Measurements from ENCODE around the gene INTS11. TPM values are rescaled to one million over a fixed set of nuclear protein-coding genes. Genes with fewer than 3 reads are reported as not detected.
A peak's percentile ranks its signal among the peaks of the same experiment; 100 is the strongest.

The INTS11 gene
- polyA plus RNA-seq, 3 donors = 46.2 to 154 (median 49.6) TPM

DNA sequence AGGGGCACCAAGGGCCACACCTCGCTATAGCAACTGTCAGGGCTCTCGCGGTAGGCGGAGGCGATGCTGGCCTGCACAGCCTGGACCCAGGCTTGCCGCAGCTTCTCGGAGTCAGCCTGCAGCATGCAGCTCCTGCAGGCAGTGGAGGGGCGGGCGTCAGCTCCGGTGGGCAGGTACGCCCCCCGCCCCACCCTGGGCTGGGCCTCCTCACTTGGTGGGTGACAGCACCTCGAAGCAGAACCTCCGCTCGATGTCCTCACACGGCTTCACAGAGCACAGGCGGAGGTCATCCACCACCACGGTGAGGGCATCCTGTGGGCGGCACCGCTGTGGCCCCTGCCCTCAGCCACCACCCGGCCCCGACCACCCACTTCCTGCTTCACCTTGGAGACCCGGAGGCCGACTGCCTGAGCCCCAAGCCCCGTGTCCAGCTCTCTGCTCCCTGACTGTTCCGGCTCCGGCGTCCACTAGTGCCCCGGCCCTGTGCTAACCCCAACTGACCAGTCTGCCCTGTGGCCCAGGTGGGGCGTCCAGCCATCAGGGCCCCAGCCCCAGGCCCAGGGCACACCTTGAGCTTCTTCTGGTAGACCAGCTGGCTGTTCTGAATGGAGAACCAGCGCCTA lies 26.5 kb downstream of the INTS11 start:
- Mint-ChIP-seq H3K27me3 (ENCODE audit: low read depth in 3 of 3) (peaks cover 0 to 2% (median 1%) of the 10 kb centered on the region in 3 donors), H3K9me3 (peaks cover 0 to 2% (median 0%) of the 10 kb centered on the region in 7 donors), H3K4me1 (no peaks in the 10 kb centered on the region), H3K27ac (peak overlapping the region in 1 of 7 donors; percentile 70), H3K4me3 (no peak overlapping the region), H3K36me3 (peaks cover 2 to 26% of the 10 kb centered on the region in 2 donors)
- 95% methylated on average over 23 of the region's 31 CpGs for WGBS (ENCODE audit: insufficient coverage)
- Histone ChIP-seq H3K27me3 (ENCODE audit: control insufficient read depth in 2 of 2, insufficient read depth in 2 of 2, low read length in 2 of 2) (no peaks in the 10 kb centered on the region), H3K4me1 (ENCODE audit: control insufficient read depth in 1 of 2, insufficient read depth in 2 of 2, low read length in 2 of 2) (no peaks in the 10 kb centered on the region), H3K79me2 (ENCODE audit: insufficient read depth, low read length) (peaks cover 5% of the 10 kb centered on the region), H3K9me3 (replicated peaks in 1 of 2; ENCODE audit: control insufficient read depth in 1 of 2, insufficient read depth in 1 of 2, low read length in 2 of 2) (no peaks in the 10 kb centered on the region), H3K4me3 (replicated peaks in 1 of 3; ENCODE audit: low read depth in 2 of 3, low read length in 3 of 3) (no peak overlapping the region), H3K9ac (ENCODE audit: insufficient read depth, low read length, poor library complexity, severe bottlenecking) (no peak overlapping the region), H4K20me1 (ENCODE audit: insufficient read depth, low read length) (peaks cover 17% of the 10 kb centered on the region), H3K27ac (ENCODE audit: low read depth in 1 of 2, low read length in 2 of 2) (no peak overlapping the region), H2AFZ (ENCODE audit: insufficient read depth, low read depth, low read length, poor library complexity, severe bottlenecking) (no peak overlapping the region), H3K4me2 (replicated peaks; ENCODE audit: extremely low read depth, low read length, poor library complexity, severe bottlenecking) (no peak overlapping the region), H3K36me3 (replicated peaks in 1 of 2; ENCODE audit: control insufficient read depth in 1 of 2, insufficient read depth in 2 of 2, low read length in 2 of 2) (peaks cover 25 to 38% of the 10 kb centered on the region in 2 donors)
- intact Hi-C loops (cut with micrococcal nuclease) = no loop called here
- TF ChIP-seq, protein P1, sequence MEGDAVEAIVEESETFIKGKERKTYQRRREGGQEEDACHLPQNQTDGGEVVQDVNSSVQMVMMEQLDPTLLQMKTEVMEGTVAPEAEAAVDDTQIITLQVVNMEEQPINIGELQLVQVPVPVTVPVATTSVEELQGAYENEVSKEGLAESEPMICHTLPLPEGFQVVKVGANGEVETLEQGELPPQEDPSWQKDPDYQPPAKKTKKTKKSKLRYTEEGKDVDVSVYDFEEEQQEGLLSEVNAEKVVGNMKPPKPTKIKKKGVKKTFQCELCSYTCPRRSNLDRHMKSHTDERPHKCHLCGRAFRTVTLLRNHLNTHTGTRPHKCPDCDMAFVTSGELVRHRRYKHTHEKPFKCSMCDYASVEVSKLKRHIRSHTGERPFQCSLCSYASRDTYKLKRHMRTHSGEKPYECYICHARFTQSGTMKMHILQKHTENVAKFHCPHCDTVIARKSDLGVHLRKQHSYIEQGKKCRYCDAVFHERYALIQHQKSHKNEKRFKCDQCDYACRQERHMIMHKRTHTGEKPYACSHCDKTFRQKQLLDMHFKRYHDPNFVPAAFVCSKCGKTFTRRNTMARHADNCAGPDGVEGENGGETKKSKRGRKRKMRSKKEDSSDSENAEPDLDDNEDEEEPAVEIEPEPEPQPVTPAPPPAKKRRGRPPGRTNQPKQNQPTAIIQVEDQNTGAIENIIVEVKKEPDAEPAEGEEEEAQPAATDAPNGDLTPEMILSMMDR (IDR thresholded peaks at IDR 0.05) = no peak
- no peak for DNase-seq

DNA sequence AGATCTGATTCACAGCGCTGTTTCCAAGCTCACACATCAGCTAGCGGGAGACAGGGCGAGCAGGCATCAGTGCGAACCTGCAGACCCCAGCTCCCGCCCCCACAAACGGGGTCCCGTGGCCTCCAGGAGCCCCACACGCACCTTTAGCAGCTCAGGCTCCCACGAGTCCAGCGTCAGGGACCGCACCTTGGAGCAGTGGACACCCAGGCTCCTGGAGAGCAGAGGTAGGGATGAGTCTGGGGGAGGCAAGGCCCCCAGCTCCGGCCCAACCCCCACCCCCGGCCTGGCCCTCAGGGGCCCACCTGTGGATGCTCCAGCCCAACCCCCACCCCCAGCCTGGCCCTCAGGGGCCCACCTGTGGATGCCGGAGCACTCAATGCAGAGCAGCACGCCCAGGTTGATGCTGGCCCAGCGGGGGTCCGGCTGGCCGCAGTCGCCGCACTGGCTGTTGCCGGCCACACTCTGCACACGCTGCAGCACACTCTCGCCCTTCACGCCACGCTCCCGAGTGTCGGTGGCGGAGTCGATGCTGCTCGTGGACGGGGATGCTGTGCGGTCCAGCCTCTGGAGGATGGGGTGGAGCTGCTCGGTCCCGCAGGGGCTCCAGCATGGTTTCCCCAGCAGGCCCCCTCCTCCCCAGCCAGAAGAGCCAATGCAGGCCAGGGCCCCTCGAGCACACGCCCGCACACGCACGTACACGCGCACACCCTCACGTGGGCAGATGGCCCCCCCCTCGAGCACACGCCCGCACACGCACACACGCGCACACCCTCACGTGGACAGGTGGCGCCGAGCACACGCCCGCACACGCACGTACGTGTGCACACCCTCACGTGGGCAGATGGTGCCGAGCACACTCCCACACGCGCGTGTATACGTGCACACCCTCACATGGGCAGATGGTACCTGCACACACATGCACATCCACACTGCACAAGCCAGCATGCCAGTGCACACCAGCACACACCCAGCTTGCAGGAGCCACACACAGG lies 28.1 kb downstream of the INTS11 start:
- Histone ChIP-seq H3K36me3 (replicated peaks in 1 of 2; ENCODE audit: control insufficient read depth in 1 of 2, insufficient read depth in 2 of 2, low read length in 2 of 2) (peaks cover 25 to 39% of the 10 kb centered on the region in 2 donors), H3K27me3 (ENCODE audit: control insufficient read depth in 2 of 2, insufficient read depth in 2 of 2, low read length in 2 of 2) (no peaks in the 10 kb centered on the region), H3K4me3 (replicated peaks in 1 of 3; ENCODE audit: low read depth in 2 of 3, low read length in 3 of 3) (no peak overlapping the region), H3K9me3 (replicated peaks in 1 of 2; ENCODE audit: control insufficient read depth in 1 of 2, insufficient read depth in 1 of 2, low read length in 2 of 2) (no peaks in the 10 kb centered on the region), H3K4me1 (ENCODE audit: control insufficient read depth in 1 of 2, insufficient read depth in 2 of 2, low read length in 2 of 2) (no peaks in the 10 kb centered on the region), H3K27ac (ENCODE audit: low read depth in 1 of 2, low read length in 2 of 2) (no peak overlapping the region), H2AFZ (ENCODE audit: insufficient read depth, low read depth, low read length, poor library complexity, severe bottlenecking) (no peak overlapping the region), H3K9ac (ENCODE audit: insufficient read depth, low read length, poor library complexity, severe bottlenecking) (no peak overlapping the region), H3K4me2 (replicated peaks; ENCODE audit: extremely low read depth, low read length, poor library complexity, severe bottlenecking) (no peak overlapping the region), H3K79me2 (ENCODE audit: insufficient read depth, low read length) (no peaks in the 10 kb centered on the region), H4K20me1 (ENCODE audit: insufficient read depth, low read length) (peaks cover 4% of the 10 kb centered on the region)
- intact Hi-C loops (cut with micrococcal nuclease) = no loop called here
- Mint-ChIP-seq H3K27ac (peak overlapping the region in 1 of 7 donors; percentile 50), H3K4me3 (no peak overlapping the region), H3K36me3 (peaks cover 2 to 26% of the 10 kb centered on the region in 2 donors), H3K4me1 (no peaks in the 10 kb centered on the region), H3K9me3 (peaks cover 0 to 2% (median 0%) of the 10 kb centered on the region in 7 donors), H3K27me3 (ENCODE audit: low read depth in 3 of 3) (peaks cover 0 to 2% (median 1%) of the 10 kb centered on the region in 3 donors)
- no peak for DNase-seq
- TF ChIP-seq, protein P1 (IDR thresholded peaks at IDR 0.05) = no peak
- 97% methylated on average over 55 of the region's 62 CpGs for WGBS (ENCODE audit: insufficient coverage)
